ENCODE data around the gene TLL1. TPM values are rescaled to one million over a fixed set of nuclear protein-coding genes. Genes with fewer than 3 reads are reported as not detected.

The TLL1 gene
- total RNA-seq, 1 experiment from 2014 or later: 5.0 TPM

DNA sequence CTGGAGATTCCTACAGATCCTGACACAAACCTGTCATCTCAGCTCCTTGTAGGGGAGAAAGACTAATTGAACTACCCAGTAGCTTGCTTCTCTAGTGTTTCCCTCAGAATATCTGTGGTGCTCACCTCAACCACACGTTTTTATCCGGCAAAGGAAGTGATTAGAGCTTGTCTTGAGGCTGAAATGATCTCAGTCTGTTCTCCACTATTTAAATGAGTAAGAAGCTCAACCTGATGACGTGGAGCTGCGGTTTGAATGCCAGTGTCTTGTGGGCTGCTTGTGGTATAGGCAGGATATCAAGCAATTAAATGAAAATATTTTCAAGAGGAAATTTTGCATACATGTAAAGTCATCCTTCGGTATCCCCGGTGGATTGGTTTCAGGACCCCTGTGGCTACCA is 270.2 kb downstream of the TLL1 start:
- ChIA-PET CTCF (no interaction called here), POLR2A (ENCODE audit: unreplicated experiment) (no interaction called here)
- TF ChIP-seq EZH2 (IDR thresholded peaks at IDR 0.05; ENCODE audit: low read length, unreplicated experiment) (no peak), EZH2phosphoT487 (IDR thresholded peaks at IDR 0.05; ENCODE audit: borderline replicate concordance, low read length) (no peak)
- TF ChIP-seq, protein P1, sequence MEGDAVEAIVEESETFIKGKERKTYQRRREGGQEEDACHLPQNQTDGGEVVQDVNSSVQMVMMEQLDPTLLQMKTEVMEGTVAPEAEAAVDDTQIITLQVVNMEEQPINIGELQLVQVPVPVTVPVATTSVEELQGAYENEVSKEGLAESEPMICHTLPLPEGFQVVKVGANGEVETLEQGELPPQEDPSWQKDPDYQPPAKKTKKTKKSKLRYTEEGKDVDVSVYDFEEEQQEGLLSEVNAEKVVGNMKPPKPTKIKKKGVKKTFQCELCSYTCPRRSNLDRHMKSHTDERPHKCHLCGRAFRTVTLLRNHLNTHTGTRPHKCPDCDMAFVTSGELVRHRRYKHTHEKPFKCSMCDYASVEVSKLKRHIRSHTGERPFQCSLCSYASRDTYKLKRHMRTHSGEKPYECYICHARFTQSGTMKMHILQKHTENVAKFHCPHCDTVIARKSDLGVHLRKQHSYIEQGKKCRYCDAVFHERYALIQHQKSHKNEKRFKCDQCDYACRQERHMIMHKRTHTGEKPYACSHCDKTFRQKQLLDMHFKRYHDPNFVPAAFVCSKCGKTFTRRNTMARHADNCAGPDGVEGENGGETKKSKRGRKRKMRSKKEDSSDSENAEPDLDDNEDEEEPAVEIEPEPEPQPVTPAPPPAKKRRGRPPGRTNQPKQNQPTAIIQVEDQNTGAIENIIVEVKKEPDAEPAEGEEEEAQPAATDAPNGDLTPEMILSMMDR (conservative IDR thresholded peaks at IDR 0.05; ENCODE audit: low read depth, low read length): no peak
- H3K4me2 ChIP-seq (ENCODE audit: low read length): no peak overlapping the region
- no peaks in the 10 kb centered on the region for H3K9me2 ChIP-seq (replicated peaks; ENCODE audit: low read length)
- H3K27ac ChIP-seq (ENCODE audit: low read length): no peak overlapping the region
- BruUV-seq (replicated peaks): no TSS peak
- no peaks in the 10 kb centered on the region for H3K27me3 ChIP-seq (ENCODE audit: low read length)
- H3K9me3 ChIP-seq (ENCODE audit: low read length): no peaks in the 10 kb centered on the region
- intact Hi-C loops (cut with micrococcal nuclease): no loop called here
- no peaks in the 10 kb centered on the region for H3K4me1 ChIP-seq (ENCODE audit: insufficient read depth, low read length)
- no peak overlapping the region for H3K4me3 ChIP-seq (ENCODE audit: low read length)
- H3K79me2 ChIP-seq (ENCODE audit: low read length): no peaks in the 10 kb centered on the region
- H3K9ac ChIP-seq (ENCODE audit: low read length): no peak overlapping the region
- H4K20me1 ChIP-seq (ENCODE audit: low read length): no peaks in the 10 kb centered on the region
- no peak overlapping the region for H2AFZ ChIP-seq (ENCODE audit: low read length)
- ATAC-seq (no peak), DNase-seq (peak; percentile 45)
- H3F3A ChIP-seq (ENCODE audit: low read length, unreplicated experiment): no peaks in the 10 kb centered on the region
- no peaks in the 10 kb centered on the region for H3K36me3 ChIP-seq (ENCODE audit: low read depth, low read length)

- TF ChIP-seq, protein P1 (conservative IDR thresholded peaks at IDR 0.05; ENCODE audit: low read depth, low read length): no peak
- TF ChIP-seq EZH2 (IDR thresholded peaks at IDR 0.05; ENCODE audit: low read length, unreplicated experiment) (no peak), EZH2phosphoT487 (IDR thresholded peaks at IDR 0.05; ENCODE audit: borderline replicate concordance, low read length) (no peak)
- Histone ChIP-seq H3F3A (ENCODE audit: low read length, unreplicated experiment) (no peaks in the 10 kb centered on the region), H3K36me3 (ENCODE audit: low read depth, low read length) (no peaks in the 10 kb centered on the region), H3K79me2 (ENCODE audit: low read length) (no peaks in the 10 kb centered on the region), H3K4me1 (ENCODE audit: insufficient read depth, low read length) (no peaks in the 10 kb centered on the region), H3K9ac (ENCODE audit: low read length) (no peak overlapping the region), H3K4me2 (ENCODE audit: low read length) (no peak overlapping the region), H3K9me2 (replicated peaks; ENCODE audit: low read length) (no peaks in the 10 kb centered on the region), H2AFZ (ENCODE audit: low read length) (no peak overlapping the region), H3K4me3 (ENCODE audit: low read length) (no peak overlapping the region), H4K20me1 (ENCODE audit: low read length) (no peaks in the 10 kb centered on the region), H3K9me3 (ENCODE audit: low read length) (no peaks in the 10 kb centered on the region), H3K27me3 (ENCODE audit: low read length) (no peaks in the 10 kb centered on the region), H3K27ac (ENCODE audit: low read length) (no peak overlapping the region)
- ChIA-PET POLR2A (ENCODE audit: unreplicated experiment) (no interaction called here), CTCF (no interaction called here)
- DNase-seq (no peak), ATAC-seq (peak; percentile 37)
- no TSS peak for BruUV-seq (replicated peaks)
- intact Hi-C loops (cut with micrococcal nuclease): no loop called here
These were observed 271.6 kb downstream of the TLL1 start for GRCh38 chr4:166144607-166145006.

GRCh38 chr4:166146806-166147540 is 273.9 kb downstream of the TLL1 start:
- H3K9me3 ChIP-seq (ENCODE audit: low read length): no peaks in the 10 kb centered on the region
- TF ChIP-seq, protein P1 (conservative IDR thresholded peaks at IDR 0.05; ENCODE audit: low read depth, low read length): no peak
- TF ChIP-seq EZH2 (IDR thresholded peaks at IDR 0.05; ENCODE audit: low read length, unreplicated experiment): no peak
- TF ChIP-seq EZH2phosphoT487 (IDR thresholded peaks at IDR 0.05; ENCODE audit: borderline replicate concordance, low read length): no peak
- no peaks in the 10 kb centered on the region for H3K27me3 ChIP-seq (ENCODE audit: low read length)
- no peak overlapping the region for H3K9ac ChIP-seq (ENCODE audit: low read length)
- ATAC-seq (no peak), DNase-seq (peak; percentile 2)
- no TSS peak for BruUV-seq (replicated peaks)
- H3K27ac ChIP-seq (ENCODE audit: low read length): no peak overlapping the region
- no peaks in the 10 kb centered on the region for H4K20me1 ChIP-seq (ENCODE audit: low read length)
- ChIA-PET CTCF (no interaction called here), POLR2A (ENCODE audit: unreplicated experiment) (no interaction called here)
- no peaks in the 10 kb centered on the region for H3K36me3 ChIP-seq (ENCODE audit: low read depth, low read length)
- no peaks in the 10 kb centered on the region for H3F3A ChIP-seq (ENCODE audit: low read length, unreplicated experiment)
- H3K4me3 ChIP-seq (ENCODE audit: low read length): no peak overlapping the region
- no peaks in the 10 kb centered on the region for H3K9me2 ChIP-seq (replicated peaks; ENCODE audit: low read length)
- intact Hi-C loops (cut with micrococcal nuclease): no loop called here
- no peaks in the 10 kb centered on the region for H3K79me2 ChIP-seq (ENCODE audit: low read length)
- no peaks in the 10 kb centered on the region for H3K4me1 ChIP-seq (ENCODE audit: insufficient read depth, low read length)
- H3K4me2 ChIP-seq (ENCODE audit: low read length): no peak overlapping the region
- no peak overlapping the region for H2AFZ ChIP-seq (ENCODE audit: low read length)
